Neuron (in vitro differentiated cells): Measurements from ENCODE around the gene PLPPR2.
"Not testable (repeated sequence)": the region's sequence is repeated elsewhere in the genome, so short reads cannot be mapped to it uniquely, and the experiment has no call there.

Source experiments
- H2AFZ ChIP-seq: one replicate; pipeline ENCODE4 v1.6.1; 2013; ENCODE audit warnings: low read depth, mild to moderate bottlenecking, inconsistent platforms, low read length, moderate library complexity
- H3K27me3 ChIP-seq: one replicate; pipeline ENCODE4 v1.6.1; 2013; ENCODE audit warnings: low read length; ENCODE audit not compliant: insufficient read depth
- H3K36me3 ChIP-seq: one replicate; pipeline ENCODE4 v1.6.1; 2013; ENCODE audit warnings: low read length; ENCODE audit not compliant: insufficient read depth
- H3K4me1 ChIP-seq: one replicate; pipeline ENCODE4 v1.6.1; 2013; ENCODE audit warnings: low read length; ENCODE audit not compliant: insufficient read depth
- H3K4me3 ChIP-seq: 2 replicates; pipeline ENCODE4 v1.5.1; 2013; ENCODE audit warnings: mild to moderate bottlenecking, low read length, moderate library complexity
- H3K9me3 ChIP-seq: one replicate; pipeline ENCODE4 v1.6.1; 2013; ENCODE audit warnings: low read length

The PLPPR2 gene

DNA sequence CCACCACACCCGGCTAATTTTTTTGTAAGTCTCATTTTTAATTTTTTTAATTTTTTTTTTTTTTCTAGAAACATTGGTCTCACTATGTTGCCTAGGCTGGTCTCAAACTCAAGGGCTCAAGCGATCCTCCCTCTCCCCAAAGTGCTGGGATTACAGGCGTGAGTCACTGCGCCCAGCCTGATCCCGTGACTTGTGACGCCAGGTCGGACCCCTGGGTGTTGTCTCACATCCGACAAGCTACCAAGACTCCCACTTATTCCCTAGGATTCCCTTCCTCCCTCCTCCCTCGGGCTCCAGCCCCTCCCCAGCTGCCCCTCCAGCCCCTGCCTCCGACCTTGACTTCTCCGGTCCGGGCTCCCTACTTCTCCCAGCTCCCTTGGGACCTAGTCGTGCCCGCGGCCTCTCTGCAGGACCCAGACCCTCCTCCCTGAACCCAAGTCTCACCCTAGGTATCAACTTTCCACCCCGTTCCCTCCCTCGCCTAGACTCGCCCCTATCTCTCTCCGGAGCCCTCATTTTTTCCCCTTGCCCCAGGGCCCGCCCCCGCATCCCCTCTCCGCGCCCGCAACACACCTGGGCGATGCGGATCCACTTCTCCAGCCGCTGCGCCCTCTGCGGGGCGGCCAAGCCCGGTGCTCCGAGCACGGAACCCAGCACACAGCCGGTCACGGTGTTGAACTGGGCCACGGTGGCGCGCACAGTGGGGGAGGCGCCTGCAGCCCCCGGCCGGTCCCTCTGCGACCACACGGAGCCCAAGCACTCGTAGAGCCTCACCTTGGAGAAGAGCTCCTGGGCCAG is 50.8 kb downstream of the PLPPR2 start:
- H3K9me3 ChIP-seq: no peaks in the 10 kb centered on the region
- H3K4me1 ChIP-seq: peaks cover 2% of the 10 kb centered on the region
- no peaks in the 10 kb centered on the region for H3K36me3 ChIP-seq
- peaks cover 17% of the 10 kb centered on the region for H3K27me3 ChIP-seq
- no peak overlapping the region for H2AFZ ChIP-seq
- H3K4me3 ChIP-seq: no peak overlapping the region

DNA sequence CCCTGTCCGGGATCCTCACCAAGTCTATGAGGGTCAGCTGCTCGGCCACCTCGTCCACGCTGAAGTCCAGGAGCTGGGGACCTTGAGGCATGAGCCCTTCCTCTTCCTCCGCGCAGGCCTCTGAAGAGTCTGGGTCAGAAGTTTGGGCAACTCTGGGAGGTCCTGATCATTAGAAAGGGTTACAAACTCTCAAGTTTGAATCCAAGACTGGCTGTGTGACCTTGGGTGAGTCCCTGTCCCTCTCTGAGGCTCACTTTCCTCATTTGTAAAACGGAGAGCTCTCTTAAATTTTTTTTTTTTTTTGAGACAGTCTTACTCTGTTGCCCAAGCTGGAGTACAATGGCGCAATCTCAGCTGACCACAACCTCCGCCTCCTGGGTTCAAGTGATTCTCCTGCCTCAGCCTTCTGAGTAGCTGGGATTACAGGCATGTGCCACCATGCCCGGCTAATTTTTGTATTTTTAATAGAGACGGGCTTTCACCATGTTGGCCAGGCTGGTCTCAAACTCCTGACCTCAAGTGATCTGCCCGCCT is 51.5 kb downstream of the PLPPR2 start:
- not testable (repeated sequence) for H3K4me3 ChIP-seq, H3K9me3 ChIP-seq, H3K4me1 ChIP-seq, H3K36me3 ChIP-seq, H2AFZ ChIP-seq
- peaks cover 17% of the 10 kb centered on the region for H3K27me3 ChIP-seq

DNA sequence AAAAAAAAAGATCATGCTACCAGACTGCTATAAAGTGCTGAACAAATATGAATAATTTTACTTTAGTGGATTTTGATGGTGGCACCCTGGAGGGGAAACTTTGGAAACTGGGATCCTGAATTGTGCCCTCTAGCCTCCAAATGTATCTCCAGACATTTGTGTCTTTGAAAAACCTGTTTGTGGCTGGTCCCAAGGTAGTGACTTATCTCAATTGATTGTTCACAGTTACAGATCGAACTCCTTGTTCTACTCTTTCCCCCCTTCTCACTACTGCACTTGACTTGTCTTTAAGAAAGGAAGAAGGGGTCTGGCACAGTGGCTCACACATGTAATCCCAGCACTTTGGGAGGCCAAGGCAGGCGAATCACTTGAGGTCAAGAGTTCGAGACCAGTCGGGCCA is 53.4 kb downstream of the PLPPR2 start:
- Histone ChIP-seq H2AFZ (no peak overlapping the region), H3K4me3 (no peak overlapping the region), H3K9me3 (no peaks in the 10 kb centered on the region)

DNA sequence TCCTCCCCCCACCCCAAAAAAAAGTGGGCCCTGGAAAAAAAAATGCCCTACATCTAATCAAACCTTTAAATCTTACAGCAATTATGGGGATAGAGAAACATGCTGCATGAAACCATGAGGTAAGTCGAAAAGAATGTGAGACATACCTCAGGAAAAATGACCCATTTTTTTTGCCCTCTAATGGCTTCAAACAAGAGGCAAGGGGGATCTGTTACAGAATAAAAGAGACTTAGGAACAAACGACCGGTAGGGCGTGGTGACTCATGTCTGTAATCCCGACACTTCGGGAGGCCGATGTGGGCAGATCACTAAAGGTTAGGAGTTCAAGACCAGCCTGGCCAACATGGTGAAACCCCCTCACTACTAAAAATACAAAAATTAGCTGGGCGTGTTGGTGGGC is 55.5 kb downstream of the PLPPR2 start:
- Histone ChIP-seq H3K4me1 (no peaks in the 10 kb centered on the region), H3K36me3 (no peaks in the 10 kb centered on the region), H3K27me3 (peaks cover 14% of the 10 kb centered on the region), H3K9me3 (no peaks in the 10 kb centered on the region), H2AFZ (no peak overlapping the region), H3K4me3 (no peak overlapping the region)

More for the DNA sequence above, 53.4 kb downstream of the PLPPR2 start:
- Histone ChIP-seq H3K36me3 (no peaks in the 10 kb centered on the region), H3K4me1 (peaks cover 2% of the 10 kb centered on the region), H3K27me3 (peaks cover 17% of the 10 kb centered on the region)

DNA sequence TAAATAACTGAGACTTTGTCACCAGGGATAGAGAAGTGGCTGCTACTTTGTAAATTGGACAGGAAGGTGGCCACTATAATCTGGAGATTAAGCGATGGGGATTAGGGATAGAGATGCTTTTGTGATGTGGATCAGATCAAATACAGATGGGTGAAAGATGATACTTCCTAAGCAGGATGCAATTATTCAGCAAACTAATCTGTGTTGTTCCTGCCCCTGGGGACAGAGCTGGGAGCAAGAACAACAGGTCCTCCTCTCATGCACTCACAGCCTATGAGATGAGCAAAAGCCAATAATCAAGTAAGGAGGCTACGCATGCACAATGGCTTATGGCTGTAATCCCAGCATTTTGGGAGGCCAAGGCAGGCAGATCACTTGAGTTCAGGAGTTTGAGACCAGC is 59.3 kb downstream of the PLPPR2 start:
- Histone ChIP-seq H3K4me1 (peaks cover 6% of the 10 kb centered on the region), H3K4me3 (no peak overlapping the region), H3K36me3 (no peaks in the 10 kb centered on the region), H2AFZ (no peak overlapping the region), H3K9me3 (no peaks in the 10 kb centered on the region), H3K27me3 (peaks cover 29% of the 10 kb centered on the region)
